Activated T-cell treated with anti-CD3 and anti-CD28 coated beads for 4 hours (primary cell): ENCODE measurements around the gene STARD13.

Experiments used
- DNase-seq: peaks from one replicate; pipeline ENCODE4 v3.0.0-alpha.2; 2020

STARD13 gene

GRCh38 chr13:33285420-33286124 lies at the start of gene STARD13:
STARD13 (minus strand) TSS chr13:33285755; CDS start chr13:33285638, 117 bp downstream.
- DNase-seq: no peak

- DNase-seq: no peak
Measured at GRCh38 chr13:33334831-33335230, 49.3 kb upstream of the STARD13 start.

GRCh38 chr13:33331962-33332361 lies 46.4 kb upstream of the STARD13 start:
- DNase-seq: no peak

GRCh38 chr13:33330483-33330882 lies 44.9 kb upstream of the STARD13 start:
- DNase-seq: no peak

GRCh38 chr13:33328701-33329100 lies 43.1 kb upstream of the STARD13 start:
- no peak for DNase-seq

GRCh38 chr13:33326723-33327122 lies 41.2 kb upstream of the STARD13 start:
- no peak for DNase-seq

- DNase-seq: no peak
Measured at GRCh38 chr13:33326246-33326645, 40.7 kb upstream of the STARD13 start.

GRCh38 chr13:33323801-33324510 lies 38.4 kb upstream of the STARD13 start:
- DNase-seq: no peak

GRCh38 chr13:33322965-33323668 lies 37.6 kb upstream of the STARD13 start:
- DNase-seq: no peak

GRCh38 chr13:33322543-33322809 lies 36.9 kb upstream of the STARD13 start:
- no peak for DNase-seq

- DNase-seq: no peak
Measured at GRCh38 chr13:33321686-33322542, 36.4 kb upstream of the STARD13 start.

GRCh38 chr13:33319859-33320258 lies 34.3 kb upstream of the STARD13 start:
- DNase-seq: no peak

GRCh38 chr13:33318744-33319143 lies 33.2 kb upstream of the STARD13 start:
- DNase-seq: no peak

GRCh38 chr13:33318037-33318436 lies 32.5 kb upstream of the STARD13 start:
- no peak for DNase-seq

GRCh38 chr13:33316890-33317289 lies 31.3 kb upstream of the STARD13 start:
- no peak for DNase-seq

- DNase-seq: no peak
Measured at GRCh38 chr13:33313504-33313903, 27.9 kb upstream of the STARD13 start.

GRCh38 chr13:33312861-33313212 lies 27.3 kb upstream of the STARD13 start:
- no peak for DNase-seq

- DNase-seq: no peak
Measured at GRCh38 chr13:33312150-33312860, 26.8 kb upstream of the STARD13 start.

GRCh38 chr13:33311040-33311439 lies 25.5 kb upstream of the STARD13 start:
- DNase-seq: no peak

- no peak for DNase-seq
Measured at GRCh38 chr13:33310245-33311038, 24.9 kb upstream of the STARD13 start.

GRCh38 chr13:33308863-33309262 lies 23.3 kb upstream of the STARD13 start:
- DNase-seq: no peak

- DNase-seq: no peak
Measured at GRCh38 chr13:33307843-33308242, 22.3 kb upstream of the STARD13 start.
